Measurements from ENCODE around the gene SLC8A1. TPM values are rescaled to one million over a fixed set of nuclear protein-coding genes. Genes with fewer than 3 reads are reported as not detected.

Gene SLC8A1
- total RNA-seq, 1 donor from 2014 or later, result 9.6 TPM

DNA sequence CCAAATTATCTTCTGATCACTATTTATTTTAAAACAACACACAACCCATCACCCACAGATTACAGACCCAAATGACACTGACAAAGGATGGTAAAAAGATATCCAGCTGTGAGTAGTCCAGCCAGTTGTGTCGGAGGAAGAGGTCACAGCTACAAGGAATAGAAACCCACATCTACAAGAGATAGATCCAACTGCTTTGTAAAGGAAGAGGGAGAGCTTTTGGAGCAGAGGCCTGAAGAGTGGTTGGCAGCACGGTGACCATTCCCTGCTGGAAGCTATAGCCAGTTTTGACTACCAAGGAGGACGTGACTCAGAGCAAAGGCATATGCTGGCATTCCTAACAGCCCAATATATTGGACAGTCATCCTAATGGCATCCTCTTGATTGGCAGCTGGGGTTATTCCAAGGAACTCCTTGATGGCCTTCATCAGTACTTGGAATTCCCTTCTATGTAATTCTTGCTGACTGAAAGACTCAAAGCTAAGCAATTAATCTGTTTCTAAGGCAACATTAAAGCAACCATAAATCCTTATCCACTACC, 17.1 kb downstream of the SLC8A1 start:
- Mint-ChIP-seq H3K4me3 (no peak overlapping the region), H3K9me3 (no peaks in the 10 kb centered on the region), H3K27ac (no peak overlapping the region), H3K4me1 (peaks cover 2% of the 10 kb centered on the region), H3K27me3 (ENCODE audit: insufficient read depth, low read depth) (peaks cover 2% of the 10 kb centered on the region), H3K36me3 (no peaks in the 10 kb centered on the region)
- no peaks in the 10 kb centered on the region for H3F3A ChIP-seq (ENCODE audit: low read depth)
- DNase-seq (ENCODE audit: low spot score), result no peak
- no peaks in the 10 kb centered on the region for H3K36me3 ChIP-seq
- H3K9me3 ChIP-seq (ENCODE audit: low read depth), result no peaks in the 10 kb centered on the region
- H3K79me2 ChIP-seq (ENCODE audit: low read depth), result no peaks in the 10 kb centered on the region
- H2AFZ ChIP-seq (replicated peaks), result no peak overlapping the region
- no peak overlapping the region for H3K27ac ChIP-seq
- no peaks in the 10 kb centered on the region for H3K4me1 ChIP-seq
- no peak overlapping the region for H3K4me2 ChIP-seq
- H4K20me1 ChIP-seq (ENCODE audit: low read depth), result no peaks in the 10 kb centered on the region
- TF ChIP-seq CTCF (IDR thresholded peaks at IDR 0.05) (no peak), EZH2 (IDR thresholded peaks at IDR 0.05) (no peak), EZH2phosphoT487 (IDR thresholded peaks at IDR 0.05) (no peak)
- H3K9ac ChIP-seq, result no peak overlapping the region
- no peaks in the 10 kb centered on the region for H3K27me3 ChIP-seq
- H3K4me3 ChIP-seq, result no peak overlapping the region

GRCh38 chr2:40433736-40434135, 18.2 kb downstream of the SLC8A1 start:
- Histone ChIP-seq H3K9me3 (ENCODE audit: low read depth) (no peaks in the 10 kb centered on the region), H3K36me3 (no peaks in the 10 kb centered on the region), H3K27me3 (no peaks in the 10 kb centered on the region), H3K4me2 (no peak overlapping the region), H2AFZ (replicated peaks) (no peak overlapping the region), H3F3A (ENCODE audit: low read depth) (no peaks in the 10 kb centered on the region), H3K79me2 (ENCODE audit: low read depth) (no peaks in the 10 kb centered on the region), H3K4me3 (no peak overlapping the region), H3K4me1 (no peaks in the 10 kb centered on the region), H4K20me1 (ENCODE audit: low read depth) (no peaks in the 10 kb centered on the region), H3K27ac (no peak overlapping the region), H3K9ac (no peak overlapping the region)
- H3K9me3 Mint-ChIP-seq, result no peaks in the 10 kb centered on the region
- peaks cover 5% of the 10 kb centered on the region for H3K36me3 Mint-ChIP-seq
- peaks cover 2% of the 10 kb centered on the region for H3K4me1 Mint-ChIP-seq
- peaks cover 2% of the 10 kb centered on the region for H3K27me3 Mint-ChIP-seq (ENCODE audit: insufficient read depth, low read depth)
- DNase-seq (ENCODE audit: low spot score), result no peak
- H3K4me3 Mint-ChIP-seq, result no peak overlapping the region
- TF ChIP-seq CTCF (IDR thresholded peaks at IDR 0.05) (no peak), EZH2phosphoT487 (IDR thresholded peaks at IDR 0.05) (no peak), EZH2 (IDR thresholded peaks at IDR 0.05) (no peak)
- H3K27ac Mint-ChIP-seq, result no peak overlapping the region

DNA sequence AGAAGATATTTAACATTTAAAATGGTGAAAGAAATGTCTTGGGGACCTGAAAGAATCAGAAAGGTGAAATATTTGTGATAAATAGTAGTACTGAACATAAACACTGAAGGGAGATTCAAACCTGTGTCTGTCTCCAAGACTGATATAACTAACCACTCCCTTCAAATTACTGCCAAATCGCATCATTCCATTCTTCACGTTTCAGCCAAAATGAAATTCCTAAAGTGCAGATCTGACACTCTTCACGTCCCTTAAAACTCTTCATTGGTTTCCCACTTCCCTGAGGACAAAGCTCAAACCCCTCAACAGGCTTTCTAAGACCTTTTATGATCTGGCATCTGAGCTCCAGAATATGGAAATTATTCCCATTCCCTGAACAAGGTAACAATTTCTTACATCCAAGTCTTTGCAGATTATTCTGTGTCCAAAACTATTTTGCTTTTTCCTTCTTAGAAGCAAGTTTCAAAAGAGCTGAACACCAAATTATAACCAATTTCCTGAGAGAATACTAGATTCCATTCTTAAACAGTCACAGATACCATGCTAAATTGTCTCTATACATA, 18.9 kb downstream of the SLC8A1 start:
- Histone ChIP-seq H3K36me3 (no peaks in the 10 kb centered on the region), H2AFZ (replicated peaks) (no peak overlapping the region), H3K9ac (no peak overlapping the region), H3K4me2 (no peak overlapping the region), H3K79me2 (ENCODE audit: low read depth) (no peaks in the 10 kb centered on the region), H3F3A (ENCODE audit: low read depth) (no peaks in the 10 kb centered on the region), H3K9me3 (ENCODE audit: low read depth) (no peaks in the 10 kb centered on the region), H3K27me3 (no peaks in the 10 kb centered on the region), H3K4me3 (no peak overlapping the region), H4K20me1 (ENCODE audit: low read depth) (no peaks in the 10 kb centered on the region), H3K27ac (no peak overlapping the region), H3K4me1 (no peaks in the 10 kb centered on the region)
- Mint-ChIP-seq H3K4me3 (no peak overlapping the region), H3K27ac (no peak overlapping the region), H3K27me3 (ENCODE audit: insufficient read depth, low read depth) (peaks cover 2% of the 10 kb centered on the region), H3K9me3 (no peaks in the 10 kb centered on the region), H3K36me3 (peaks cover 5% of the 10 kb centered on the region), H3K4me1 (peaks cover 2% of the 10 kb centered on the region)
- TF ChIP-seq EZH2 (IDR thresholded peaks at IDR 0.05) (no peak), CTCF (IDR thresholded peaks at IDR 0.05) (no peak), EZH2phosphoT487 (IDR thresholded peaks at IDR 0.05) (no peak)
- DNase-seq (ENCODE audit: low spot score), result no peak

Measured in neural progenitor cell (in vitro differentiated cells).